Gastrocnemius medialis (tissue), 4 donors: Measurements from ENCODE around the gene CATSPERZ. TPM values are rescaled to one million over a fixed set of nuclear protein-coding genes. Genes with fewer than 3 reads are reported as not detected.

Experiments
- ATAC-seq, 2 donors: fragments of 150-250 bp; one replicate each; pipeline ENCODE4 v1.9.1; 2016
- DNase-seq, 2 donors: peaks; one replicate each; pipeline ENCODE4 v3.0.0-alpha.2; 2019
- H3K27ac ChIP-seq, 4 donors: fragments of 200-600 bp; sonication (generic); 1 replicate in 1 of 4; 2 replicates in 3 of 4; pipeline ENCODE4 v1.5.1; 2016 to 2018; ENCODE audit warnings: mild to moderate bottlenecking in 2 of 4, moderate library complexity in 1 of 4
- H3K27me3 ChIP-seq, 3 donors: fragments of 200-600 bp; sonication (generic) in 2 of 3; 1 replicate in 1 of 3; 2 replicates in 2 of 3; pipeline versions ENCODE4 v1.5.1 to v1.6.0; 2016 to 2019; ENCODE audit warnings: mild to moderate bottlenecking in 1 of 3, moderate library complexity in 1 of 3
- H3K36me3 ChIP-seq, 2 donors: fragments of 200-600 bp; sonication (generic) in 1 of 2; one replicate each; pipeline ENCODE4 v1.5.1; 2017 to 2018
- H3K4me1 ChIP-seq, 2 donors: fragments of 200-600 bp; sonication (generic) in 1 of 2; one replicate each; pipeline ENCODE4 v1.5.1; 2016 to 2017; ENCODE audit warnings: mild to moderate bottlenecking in 2 of 2
- H3K4me3 ChIP-seq, 4 donors: fragments of 200-600 bp; sonication (generic) in 3 of 4; 1 replicate in 1 of 4; 2 replicates in 3 of 4; pipeline ENCODE4 v1.5.1; 2016 to 2019; ENCODE audit warnings: mild to moderate bottlenecking in 2 of 4
- H3K9me3 ChIP-seq, 3 donors: fragments of 200-600 bp; sonication (generic) in 2 of 3; 1 replicate in 1 of 3; 2 replicates in 2 of 3; pipeline ENCODE4 v1.5.1; 2016 to 2019
- POLR2A ChIP-seq, 2 donors: fragments of 450-650 bp; IDR thresholded peaks; one replicate each; pipeline ENCODE4 v1.6.1; 2017; ENCODE audit warnings: antibody characterized with exemption in 2 of 2, mild to moderate bottlenecking in 2 of 2, moderate library complexity in 2 of 2
- in situ Hi-C, 4 donors: fragments of 200-750 bp; cut with MboI; loops; one replicate each; pipeline versions ENCODE4 v1.15.0 to v1.8.0; 2017; ENCODE audit warnings: low sequenced_read_pairs in 4 of 4
- intact Hi-C: fragments of 100-400 bp; cut with DNase I; formaldehyde crosslinking; loops from one replicate; pipeline ENCODE4 v1.15.1; 2023; ENCODE audit warnings: low total_unique reads
- total RNA-seq, 4 donors: library from RNA; depleted of rRNA; stranded (reverse); fragments of >200 nt; gene quantifications; one replicate each; pipeline versions ENCODE4 v1.1.0 to v1.2.3, GENCODE V29; 2016
- TF ChIP-seq, protein P1 (sequence below), 5 experiments: fragments of 450-650 bp in 3 of 5; fragments of 200-600 bp in 2 of 5; sonication (generic) in 2 of 5; IDR thresholded peaks in 4 of 5; conservative IDR thresholded peaks in 1 of 5; 1 replicate in 4 of 5; 2 replicates in 1 of 5; pipeline ENCODE4 v1.5.1; 2016 to 2019; ENCODE audit warnings: antibody characterized with exemption in 5 of 5, mild to moderate bottlenecking in 3 of 5, moderate library complexity in 3 of 5

The CATSPERZ gene
- total RNA-seq, 4 donors from 2014 or later, result not detected

DNA sequence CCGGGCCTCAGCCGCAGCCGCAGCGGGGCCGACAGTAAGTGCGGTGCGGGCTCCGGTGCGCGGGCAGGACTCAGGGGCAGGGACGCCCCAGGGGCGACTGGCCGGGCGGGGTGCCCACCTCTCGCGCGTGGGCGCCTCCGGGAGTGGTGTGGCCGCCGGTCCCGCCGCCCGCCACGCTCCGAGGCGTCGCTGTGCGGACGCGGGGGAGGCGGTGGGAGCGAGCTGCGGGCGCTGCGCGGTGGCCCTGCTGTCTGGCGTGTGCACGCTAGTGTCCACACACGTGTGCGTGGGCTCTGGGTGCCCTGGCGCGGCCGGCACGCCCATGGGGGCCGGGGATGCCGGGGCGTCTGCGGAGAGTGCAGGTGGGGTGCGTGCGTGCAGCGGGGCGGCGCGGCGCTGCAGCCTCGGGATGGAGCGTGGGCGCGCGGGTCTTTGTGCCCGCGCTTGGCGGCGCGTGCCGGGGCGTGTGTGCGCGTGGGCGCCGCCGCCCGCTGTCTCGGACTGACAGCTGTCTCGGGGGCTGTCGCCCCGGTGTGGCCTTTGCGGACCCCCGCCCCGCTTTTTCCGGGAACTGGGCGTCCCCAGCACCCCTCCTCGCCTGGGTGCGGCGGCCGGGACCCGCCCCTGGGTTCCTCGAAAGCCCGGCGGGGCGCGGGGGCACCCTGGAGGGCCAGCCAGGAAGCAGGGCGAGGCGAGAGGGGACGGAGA lies 8.3 kb upstream of the CATSPERZ start:
- in situ Hi-C loops (no loop called here), intact Hi-C loops (no loop called here)
- peak overlapping the region; percentile 30 to 38 (median 35) for H3K4me3 ChIP-seq
- no peak overlapping the region for H3K27ac ChIP-seq
- H3K9me3 ChIP-seq, result no peaks in the 10 kb centered on the region
- no peak for ATAC-seq
- DNase-seq, result no peak
- no peaks in the 10 kb centered on the region for H3K36me3 ChIP-seq
- TF ChIP-seq, protein P1, sequence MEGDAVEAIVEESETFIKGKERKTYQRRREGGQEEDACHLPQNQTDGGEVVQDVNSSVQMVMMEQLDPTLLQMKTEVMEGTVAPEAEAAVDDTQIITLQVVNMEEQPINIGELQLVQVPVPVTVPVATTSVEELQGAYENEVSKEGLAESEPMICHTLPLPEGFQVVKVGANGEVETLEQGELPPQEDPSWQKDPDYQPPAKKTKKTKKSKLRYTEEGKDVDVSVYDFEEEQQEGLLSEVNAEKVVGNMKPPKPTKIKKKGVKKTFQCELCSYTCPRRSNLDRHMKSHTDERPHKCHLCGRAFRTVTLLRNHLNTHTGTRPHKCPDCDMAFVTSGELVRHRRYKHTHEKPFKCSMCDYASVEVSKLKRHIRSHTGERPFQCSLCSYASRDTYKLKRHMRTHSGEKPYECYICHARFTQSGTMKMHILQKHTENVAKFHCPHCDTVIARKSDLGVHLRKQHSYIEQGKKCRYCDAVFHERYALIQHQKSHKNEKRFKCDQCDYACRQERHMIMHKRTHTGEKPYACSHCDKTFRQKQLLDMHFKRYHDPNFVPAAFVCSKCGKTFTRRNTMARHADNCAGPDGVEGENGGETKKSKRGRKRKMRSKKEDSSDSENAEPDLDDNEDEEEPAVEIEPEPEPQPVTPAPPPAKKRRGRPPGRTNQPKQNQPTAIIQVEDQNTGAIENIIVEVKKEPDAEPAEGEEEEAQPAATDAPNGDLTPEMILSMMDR (IDR thresholded peaks at IDR 0.05 in 4 of 5, conservative IDR thresholded peaks at IDR 0.05 in 1 of 5), result no peak
- TF ChIP-seq POLR2A (IDR thresholded peaks at IDR 0.05), result no peak
- H3K4me1 ChIP-seq, result peaks cover 1 to 7% of the 10 kb centered on the region in 2 donors
- peaks cover 41 to 55% (median 52%) of the 10 kb centered on the region in 3 donors for H3K27me3 ChIP-seq

GRCh38 chr11:64292460-64293254 lies 7.5 kb upstream of the CATSPERZ start:
- Histone ChIP-seq H3K4me1 (peaks cover 0 to 6% of the 10 kb centered on the region in 2 donors), H3K27me3 (peaks cover 49 to 63% (median 59%) of the 10 kb centered on the region in 3 donors), H3K4me3 (peak overlapping the region; percentile 30 to 38 (median 35)), H3K27ac (no peak overlapping the region), H3K9me3 (no peaks in the 10 kb centered on the region), H3K36me3 (no peaks in the 10 kb centered on the region)
- DNase-seq, result no peak
- ATAC-seq, result no peak
- TF ChIP-seq, protein P1 (IDR thresholded peaks at IDR 0.05 in 4 of 5, conservative IDR thresholded peaks at IDR 0.05 in 1 of 5), result no peak
- TF ChIP-seq POLR2A (IDR thresholded peaks at IDR 0.05), result no peak
- intact Hi-C loops, result no loop called here
- in situ Hi-C loops, result no loop called here

- in situ Hi-C loops, result loop anchor here in 2 of 4 donors (5.0 kb wide), 1 partner anchor 92 kb away; no protein-coding TSS in a partner anchor
- Histone ChIP-seq H3K27me3 (peaks cover 67 to 84% (median 80%) of the 10 kb centered on the region in 3 donors), H3K36me3 (no peaks in the 10 kb centered on the region), H3K27ac (no peak overlapping the region), H3K4me3 (no peak overlapping the region), H3K9me3 (no peaks in the 10 kb centered on the region), H3K4me1 (peaks cover 0 to 10% of the 10 kb centered on the region in 2 donors)
- intact Hi-C loops, result no loop called here
- no peak for DNase-seq
- TF ChIP-seq, protein P1 (IDR thresholded peaks at IDR 0.05 in 4 of 5, conservative IDR thresholded peaks at IDR 0.05 in 1 of 5), result no peak
- no peak for TF ChIP-seq POLR2A (IDR thresholded peaks at IDR 0.05)
- no peak for ATAC-seq
Measured at GRCh38 chr11:64294774-64295173, 5.4 kb upstream of the CATSPERZ start.

- TF ChIP-seq POLR2A (IDR thresholded peaks at IDR 0.05), result no peak
- TF ChIP-seq, protein P1 (IDR thresholded peaks at IDR 0.05 in 4 of 5, conservative IDR thresholded peaks at IDR 0.05 in 1 of 5), result no peak
- no peaks in the 10 kb centered on the region for H3K9me3 ChIP-seq
- DNase-seq, result no peak
- H3K4me3 ChIP-seq, result no peak overlapping the region
- peaks cover 5 to 20% of the 10 kb centered on the region in 2 donors for H3K4me1 ChIP-seq
- intact Hi-C loops, result no loop called here
- in situ Hi-C loops, result loop anchor here in 2 of 4 donors (5.0 kb wide), 1 partner anchor 93 kb away; no protein-coding TSS in a partner anchor
- no peak overlapping the region for H3K27ac ChIP-seq
- peaks cover 77 to 92% (median 89%) of the 10 kb centered on the region in 3 donors for H3K27me3 ChIP-seq
- H3K36me3 ChIP-seq, result no peaks in the 10 kb centered on the region
- no peak for ATAC-seq
Measured at GRCh38 chr11:64295760-64296159, 4.4 kb upstream of the CATSPERZ start.
